Trophoblast cell (in vitro differentiated cells and primary cell): Measurements from ENCODE around the gene ING4.

Experiments used
- DNase-seq, 2 donors: peaks; one replicate each; pipeline ENCODE4 v3.0.0-alpha.2; 2016
- H2AFZ ChIP-seq: 2 replicates; pipeline ENCODE4 v1.6.1; 2013; ENCODE audit warnings: low read length, moderate library complexity, mild to moderate bottlenecking; ENCODE audit not compliant: insufficient read depth, poor library complexity
- H2AK5ac ChIP-seq: 2 replicates; pipeline ENCODE4 v1.6.1; 2013; ENCODE audit warnings: mild to moderate bottlenecking, low read length
- H2BK120ac ChIP-seq: 2 replicates; pipeline ENCODE4 v1.6.1; 2013; ENCODE audit warnings: low read length, mild to moderate bottlenecking, moderate library complexity; ENCODE audit not compliant: insufficient read depth, poor library complexity
- H2BK12ac ChIP-seq: 2 replicates; pipeline ENCODE4 v1.6.1; 2013; ENCODE audit warnings: mild to moderate bottlenecking, low read length, moderate library complexity
- H2BK5ac ChIP-seq: 2 replicates; pipeline ENCODE4 v1.6.1; 2013; ENCODE audit warnings: low read length, low read depth, moderate library complexity, mild to moderate bottlenecking; ENCODE audit not compliant: poor library complexity
- H3K14ac ChIP-seq: 2 replicates; pipeline ENCODE4 v1.6.1; 2013; ENCODE audit warnings: mild to moderate bottlenecking, low read length
- H3K18ac ChIP-seq: 2 replicates; pipeline ENCODE4 v1.6.1; 2013; ENCODE audit warnings: mild to moderate bottlenecking, low read length
- H3K23ac ChIP-seq: 2 replicates; pipeline ENCODE4 v1.6.1; 2013; ENCODE audit warnings: low read length
- H3K27ac ChIP-seq: 2 replicates; pipeline ENCODE4 v1.5.1; 2013; ENCODE audit warnings: low read depth, mild to moderate bottlenecking, inconsistent platforms, low read length, moderate library complexity
- H3K27me3 ChIP-seq: 2 replicates; pipeline ENCODE4 v1.6.1; 2013; ENCODE audit warnings: inconsistent platforms, mild to moderate bottlenecking, low read length, moderate library complexity; ENCODE audit not compliant: insufficient read depth
- H3K36me3 ChIP-seq, 2 experiments: 1 replicate in 1 of 2; 2 replicates in 1 of 2; pipeline ENCODE4 v1.6.1; 2013; ENCODE audit warnings: low read length in 2 of 2, mild to moderate bottlenecking in 2 of 2, moderate library complexity in 1 of 2; ENCODE audit not compliant: insufficient read depth in 2 of 2, control insufficient read depth in 1 of 2
- H3K4ac ChIP-seq: 2 replicates; pipeline ENCODE4 v1.6.1; 2013; ENCODE audit warnings: low read depth, mild to moderate bottlenecking, low read length, moderate library complexity
- H3K4me1 ChIP-seq, 2 experiments: 1 replicate in 1 of 2; 2 replicates in 1 of 2; pipeline ENCODE4 v1.6.1; 2013; ENCODE audit warnings: low read length in 2 of 2, mild to moderate bottlenecking in 2 of 2, moderate library complexity in 1 of 2; ENCODE audit not compliant: insufficient read depth in 2 of 2, control insufficient read depth in 1 of 2
- H3K4me2 ChIP-seq: 2 replicates; pipeline ENCODE4 v1.6.1; 2013; ENCODE audit warnings: inconsistent platforms, mild to moderate bottlenecking, low read length, moderate library complexity
- H3K4me3 ChIP-seq: 2 replicates; pipeline ENCODE4 v1.5.1; 2013; ENCODE audit warnings: mild to moderate bottlenecking, low read depth, low read length, inconsistent platforms
- H3K79me1 ChIP-seq: one replicate; pipeline ENCODE4 v1.6.1; 2013; ENCODE audit warnings: low read length
- H3K79me2 ChIP-seq: 2 replicates; pipeline ENCODE4 v1.6.1; 2013; ENCODE audit warnings: low read length, mild to moderate bottlenecking; ENCODE audit not compliant: control insufficient read depth, insufficient read depth, poor library complexity
- H3K9ac ChIP-seq: 2 replicates; pipeline ENCODE4 v1.6.1; 2013; ENCODE audit warnings: mild to moderate bottlenecking, low read length
- H3K9me3 ChIP-seq: 2 replicates; pipeline ENCODE4 v1.6.1; 2013; ENCODE audit warnings: low read depth, mild to moderate bottlenecking, control low read depth, inconsistent platforms, low read length; ENCODE audit not compliant: insufficient read depth
- H4K12ac ChIP-seq: 2 replicates; pipeline ENCODE4 v1.6.1; 2013; ENCODE audit warnings: low read depth, mild to moderate bottlenecking, low read length, moderate library complexity
- H4K8ac ChIP-seq: 2 replicates; pipeline ENCODE4 v1.6.1; 2013; ENCODE audit warnings: low read depth, mild to moderate bottlenecking, low read length, moderate library complexity
- H4K91ac ChIP-seq: one replicate; pipeline ENCODE4 v1.6.1; 2013; ENCODE audit warnings: low read depth, mild to moderate bottlenecking, low read length, moderate library complexity
- WGBS: extraction: QIAGEN DNeasy Blood & Tissue Kit; methylation state at CpG from one replicate; pipeline ENCODE4 v1.1.7; 2013; ENCODE audit warnings: missing lambda C conversion rate; ENCODE audit not compliant: insufficient read length, insufficient coverage; ENCODE audit errors: extremely low coverage; 5-methylcytosine and 5-hydroxymethylcytosine counted together

ING4 gene

DNA sequence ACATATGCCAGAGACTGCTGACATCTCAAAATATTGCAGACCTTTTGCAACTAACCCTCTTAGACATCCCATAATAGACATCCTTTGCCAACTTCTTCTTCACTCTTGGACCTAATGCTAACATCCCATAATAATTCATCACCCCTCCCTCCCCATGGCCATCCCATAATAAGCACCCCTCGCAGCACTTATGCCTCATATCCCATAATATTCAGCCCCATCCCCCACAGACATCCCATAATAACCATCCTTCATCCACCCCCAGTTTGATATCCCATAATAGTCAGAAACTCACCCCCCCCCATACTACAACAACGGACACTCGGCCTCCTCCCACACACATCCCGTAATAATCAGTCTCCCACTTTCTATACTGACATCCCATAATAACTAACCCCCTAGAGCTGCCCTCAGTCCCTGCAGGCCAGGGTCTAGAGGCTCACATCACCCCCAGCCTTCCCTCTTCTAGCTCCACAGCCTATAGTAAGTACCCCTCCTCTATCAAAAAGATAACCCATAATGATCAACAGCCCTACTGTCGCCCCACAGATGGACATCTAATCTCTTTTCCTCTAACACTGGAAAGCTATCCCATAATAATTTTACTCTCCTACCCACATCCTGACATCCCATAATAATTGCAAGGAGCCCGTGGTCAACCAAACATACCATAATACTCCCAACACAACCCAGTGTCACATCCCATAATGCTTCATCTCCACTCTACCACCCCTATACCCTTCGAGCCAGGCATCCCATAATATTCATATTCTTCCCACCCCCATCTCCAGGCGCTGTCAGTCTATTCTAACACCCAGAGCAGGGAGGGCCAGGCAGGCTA is 54.9 kb downstream of the ING4 start:
- Histone ChIP-seq H3K4ac (no peak overlapping the region), H2AFZ (no peak overlapping the region), H4K8ac (no peak overlapping the region), H3K4me1 (peaks cover 18 to 31% of the 10 kb centered on the region in 2 experiments), H3K36me3 (peaks cover 9 to 17% of the 10 kb centered on the region in 2 experiments), H3K9me3 (peaks cover 2% of the 10 kb centered on the region), H3K27me3 (no peaks in the 10 kb centered on the region), H2BK12ac (no peak overlapping the region), H3K14ac (no peak overlapping the region), H2BK5ac (no peak overlapping the region), H4K91ac (no peak overlapping the region), H2BK120ac (no peak overlapping the region), H4K12ac (no peak overlapping the region), H3K23ac (no peak overlapping the region), H3K18ac (no peak overlapping the region), H3K4me2 (peak overlapping the region; percentile 21), H3K27ac (no peak overlapping the region), H2AK5ac (no peak overlapping the region), H3K79me2 (peaks cover 26% of the 10 kb centered on the region), H3K9ac (no peak overlapping the region), H3K79me1 (peaks cover 18% of the 10 kb centered on the region), H3K4me3 (no peak overlapping the region)
- no CpG with 5 or more reads among the region's 8 CpGs for WGBS
- DNase-seq: peak; percentile 84 to 92

DNA sequence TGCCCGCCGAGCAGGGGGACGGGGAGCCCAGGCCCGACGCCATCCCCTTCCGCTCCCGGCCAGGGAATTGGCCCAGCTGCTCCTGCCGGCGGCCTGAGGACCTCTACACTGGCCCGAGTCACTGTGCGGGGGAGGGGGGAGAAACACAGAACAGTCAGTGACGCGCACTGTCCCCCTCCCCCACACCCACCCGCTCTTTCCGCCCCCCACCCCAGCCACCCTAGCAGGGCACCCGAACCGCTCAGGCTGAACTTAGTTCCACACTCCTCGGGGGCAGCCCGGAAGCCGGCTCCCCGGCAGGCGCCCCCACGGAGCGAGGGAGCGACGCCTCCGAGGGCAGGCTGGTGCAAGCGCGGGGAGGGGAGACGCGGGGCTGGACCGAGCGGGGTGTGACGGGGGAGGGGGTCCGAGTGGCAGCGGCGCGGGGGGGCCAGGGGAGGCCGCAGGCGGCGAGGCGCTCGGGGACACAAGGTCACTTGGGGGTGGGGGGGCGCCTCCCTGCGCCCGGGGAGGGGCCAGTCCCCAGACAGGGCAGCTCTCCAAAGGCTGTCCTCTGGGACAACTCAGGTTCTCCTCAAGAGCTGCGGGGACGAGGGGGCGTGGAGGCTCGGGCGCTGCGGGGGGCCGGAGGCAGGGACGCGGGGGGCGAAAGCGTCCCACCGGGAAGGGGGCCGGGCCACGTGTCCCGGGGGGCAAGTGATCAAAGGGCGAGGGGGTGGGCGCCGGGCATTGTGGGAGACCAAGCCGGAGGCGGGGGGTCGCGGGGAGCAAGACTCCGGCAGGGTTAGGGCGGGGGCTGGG is 56.4 kb downstream of the ING4 start:
- peaks cover 25% of the 10 kb centered on the region for H3K79me2 ChIP-seq
- DNase-seq: peak in 1 of 2 donors; percentile 31
- H2BK12ac ChIP-seq: no peak overlapping the region
- peak overlapping the region; percentile 86 for H3K4me3 ChIP-seq
- H3K18ac ChIP-seq: peak overlapping the region; percentile 94
- peak overlapping the region; percentile 99 for H3K14ac ChIP-seq
- no peaks in the 10 kb centered on the region for H3K27me3 ChIP-seq
- H2AFZ ChIP-seq: peak overlapping the region; percentile 83
- H3K4me1 ChIP-seq: peaks cover 10 to 21% of the 10 kb centered on the region in 2 experiments
- peak overlapping the region; percentile 90 for H2BK120ac ChIP-seq
- no CpG with 5 or more reads among the region's 70 CpGs for WGBS
- H4K12ac ChIP-seq: no peak overlapping the region
- peak overlapping the region; percentile 86 for H3K9ac ChIP-seq
- peaks cover 2% of the 10 kb centered on the region for H3K9me3 ChIP-seq
- peak overlapping the region; percentile 91 for H3K4me2 ChIP-seq
- H3K23ac ChIP-seq: no peak overlapping the region
- peak overlapping the region; percentile 95 for H3K4ac ChIP-seq
- peak overlapping the region; percentile 98 for H4K8ac ChIP-seq
- H3K27ac ChIP-seq: peak overlapping the region; percentile 90
- peaks cover 16 to 28% of the 10 kb centered on the region in 2 experiments for H3K36me3 ChIP-seq
- H3K79me1 ChIP-seq: peaks cover 11% of the 10 kb centered on the region
- peak overlapping the region; percentile 53 for H2AK5ac ChIP-seq
- H2BK5ac ChIP-seq: peak overlapping the region; percentile 74
- peak overlapping the region; percentile 97 for H4K91ac ChIP-seq

DNA sequence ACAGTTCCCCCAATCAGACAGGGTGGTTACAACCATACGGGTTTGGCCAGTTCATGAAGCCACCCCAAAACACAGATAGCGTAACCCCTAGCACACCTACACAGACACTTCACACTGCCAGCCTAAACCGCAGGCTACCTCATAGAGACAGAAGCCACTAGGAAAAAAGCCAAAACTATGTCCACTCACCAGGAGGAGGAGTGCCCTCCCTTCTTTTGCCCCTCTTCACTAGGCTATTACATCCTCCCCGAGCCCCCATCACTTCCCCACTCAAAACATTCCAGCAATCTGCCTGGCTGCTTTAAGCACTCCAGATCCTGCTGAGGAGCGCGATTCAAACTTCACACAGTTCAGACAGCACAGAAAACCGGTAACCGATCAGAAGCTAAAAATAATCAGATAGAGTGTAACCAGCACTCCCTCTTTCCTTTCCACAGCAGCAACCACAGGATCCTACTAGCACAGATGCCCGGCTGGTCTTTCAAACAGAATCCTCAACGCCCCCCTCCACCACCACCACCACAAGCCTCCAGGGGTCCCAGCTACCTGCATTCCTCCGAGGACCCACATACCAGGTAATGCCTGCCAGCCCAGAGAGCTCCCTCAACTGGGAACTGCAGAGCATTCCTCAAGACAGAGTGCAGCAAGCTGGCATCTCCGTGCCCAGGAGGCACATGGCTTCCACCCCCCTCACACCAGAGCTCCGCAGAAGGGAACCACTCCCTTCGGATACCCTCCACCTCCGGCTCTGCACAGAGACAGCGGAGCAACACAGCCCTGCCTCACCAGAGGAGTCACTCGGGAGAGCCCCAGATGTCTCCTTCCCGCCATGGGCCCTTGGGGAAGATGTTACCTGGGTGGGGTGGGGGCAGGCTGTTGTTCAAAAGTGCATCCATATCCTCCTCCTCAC is 57.2 kb downstream of the ING4 start:
- peak overlapping the region; percentile 72 for H3K18ac ChIP-seq
- no peak overlapping the region for H3K23ac ChIP-seq
- DNase-seq: peak in 1 of 2 donors; percentile 29
- no peak overlapping the region for H2BK12ac ChIP-seq
- peak overlapping the region; percentile 91 for H3K4me2 ChIP-seq
- peak overlapping the region; percentile 86 for H3K9ac ChIP-seq
- peak overlapping the region; percentile 21 for H2BK120ac ChIP-seq
- peaks cover 23 to 37% of the 10 kb centered on the region in 2 experiments for H3K36me3 ChIP-seq
- WGBS: no CpG with 5 or more reads among the region's 18 CpGs
- H3K9me3 ChIP-seq: peaks cover 2% of the 10 kb centered on the region
- H3K79me2 ChIP-seq: peaks cover 25% of the 10 kb centered on the region
- no peaks in the 10 kb centered on the region for H3K27me3 ChIP-seq
- H4K8ac ChIP-seq: peak overlapping the region; percentile 61
- H4K12ac ChIP-seq: no peak overlapping the region
- H2AFZ ChIP-seq: no peak overlapping the region
- peaks cover 10 to 21% of the 10 kb centered on the region in 2 experiments for H3K4me1 ChIP-seq
- H3K4ac ChIP-seq: peak overlapping the region; percentile 95
- peak overlapping the region; percentile 17 for H3K27ac ChIP-seq
- H3K4me3 ChIP-seq: peak overlapping the region; percentile 86
- peak overlapping the region; percentile 50 for H4K91ac ChIP-seq
- peaks cover 11% of the 10 kb centered on the region for H3K79me1 ChIP-seq
- H2AK5ac ChIP-seq: no peak overlapping the region
- H2BK5ac ChIP-seq: no peak overlapping the region
- peak overlapping the region; percentile 68 for H3K14ac ChIP-seq
